GM18498 (cell line): Measurements from ENCODE around the gene CYP19A1.
"Not testable (repeated sequence)": the region's sequence is repeated elsewhere in the genome, so short reads cannot be mapped to it uniquely, and the experiment has no call there.

ENCODE experiments used
- ATAC-seq: cut with Tn5 transposase; IDR thresholded peaks from one replicate; pipeline ENCODE4 v1.9.1; 2021; ENCODE audit warnings: mild to moderate bottlenecking, moderate library complexity; ENCODE audit not compliant: unreplicated experiment

Gene CYP19A1

DNA sequence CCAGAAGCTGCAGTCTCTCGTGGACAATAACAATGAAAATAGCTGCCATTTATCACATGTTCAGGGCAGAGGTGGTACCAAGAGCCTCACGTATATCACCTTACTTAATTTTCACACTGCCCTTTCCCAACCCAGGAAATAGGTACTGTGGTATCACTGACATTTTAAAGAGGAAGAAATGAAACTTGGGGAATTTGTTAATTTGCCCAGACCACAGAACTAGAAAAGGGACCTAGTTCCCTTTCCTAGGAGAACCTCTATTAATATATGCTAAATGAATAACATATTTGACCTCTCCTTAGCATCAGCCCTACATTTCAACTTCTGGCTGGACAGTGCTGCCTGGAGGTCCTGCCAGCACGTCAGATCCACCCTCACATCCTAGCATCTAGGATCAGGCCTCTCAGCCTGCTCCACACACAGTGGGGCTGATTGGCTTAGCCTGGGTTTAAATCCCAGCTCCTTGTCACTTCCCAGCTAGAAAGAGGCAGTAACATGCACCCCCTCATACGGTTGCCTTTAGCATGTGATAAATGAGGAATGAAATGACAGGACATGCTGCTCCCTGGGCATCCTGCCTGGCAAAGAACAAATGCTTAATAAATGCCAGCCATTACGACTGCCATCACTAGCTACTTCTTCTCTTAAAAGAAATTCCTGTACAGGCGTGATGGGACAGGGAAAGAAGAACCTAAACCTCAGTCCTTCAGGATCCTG is 148.6 kb downstream of the CYP19A1 start:
- no peak for ATAC-seq

DNA sequence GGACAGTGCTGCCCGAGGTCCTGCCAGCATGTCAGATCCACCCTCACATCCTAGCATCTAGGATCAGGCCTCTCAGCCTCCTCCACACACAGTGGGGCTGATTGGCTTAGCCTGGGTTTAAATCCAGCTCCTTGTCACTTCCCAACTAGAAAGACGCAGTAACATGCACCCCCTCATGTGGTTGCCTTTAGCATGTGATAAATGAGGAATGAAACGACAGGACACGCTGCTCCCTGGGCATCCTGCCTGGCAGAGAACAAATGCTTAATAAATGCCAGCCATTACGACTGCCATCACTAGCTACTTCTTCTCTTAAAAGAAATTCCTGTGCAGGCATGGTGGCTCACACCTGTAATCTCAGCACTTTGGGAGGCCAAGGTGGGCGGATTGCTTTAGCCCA is 149.6 kb downstream of the CYP19A1 start:
- not testable (repeated sequence) for ATAC-seq

DNA sequence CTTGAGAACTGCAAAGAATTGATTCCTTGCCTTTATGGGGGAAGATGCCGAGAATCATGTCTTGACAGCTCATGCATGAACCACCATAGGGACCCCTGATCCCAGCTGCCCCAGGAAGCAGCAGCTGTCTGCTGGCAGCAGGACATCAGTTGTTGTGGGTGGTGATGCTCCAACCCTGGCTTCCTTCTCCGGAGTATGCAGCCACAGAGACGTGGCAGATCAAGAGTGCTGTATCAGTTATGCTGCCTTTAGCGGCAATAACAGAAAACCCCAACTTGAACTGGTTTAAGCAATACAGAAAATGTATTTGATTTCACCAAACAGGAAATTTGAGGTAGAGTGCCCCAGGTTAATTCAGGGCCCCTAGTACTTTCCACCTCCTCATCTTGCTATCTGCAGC is 151.5 kb downstream of the CYP19A1 start:
- ATAC-seq: no peak

DNA sequence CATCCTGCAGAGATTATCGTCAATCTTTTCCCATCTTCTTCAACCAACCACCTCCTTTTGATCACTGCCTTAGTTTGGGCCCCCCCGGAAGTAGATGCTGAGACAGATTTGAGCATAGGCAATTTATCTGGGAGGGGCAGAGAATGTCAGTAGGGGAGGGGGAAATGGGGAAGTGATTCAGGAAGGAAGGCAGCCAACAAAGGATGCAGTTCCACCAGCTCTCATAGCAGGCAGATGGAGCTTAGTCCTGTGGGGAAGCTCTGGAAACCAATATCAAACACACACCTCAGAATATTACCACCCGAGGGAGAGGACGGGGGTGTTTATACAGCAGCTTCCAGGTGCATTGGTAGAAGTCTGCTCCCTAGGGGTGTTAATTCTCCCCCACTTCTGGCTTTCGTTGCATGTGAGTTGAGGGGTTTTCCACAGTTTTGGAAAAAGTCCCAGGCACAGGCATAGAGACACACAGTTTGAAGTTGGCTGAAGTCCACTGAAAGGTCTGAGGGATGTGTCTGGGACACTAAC is 152.2 kb downstream of the CYP19A1 start:
- no peak for ATAC-seq

DNA sequence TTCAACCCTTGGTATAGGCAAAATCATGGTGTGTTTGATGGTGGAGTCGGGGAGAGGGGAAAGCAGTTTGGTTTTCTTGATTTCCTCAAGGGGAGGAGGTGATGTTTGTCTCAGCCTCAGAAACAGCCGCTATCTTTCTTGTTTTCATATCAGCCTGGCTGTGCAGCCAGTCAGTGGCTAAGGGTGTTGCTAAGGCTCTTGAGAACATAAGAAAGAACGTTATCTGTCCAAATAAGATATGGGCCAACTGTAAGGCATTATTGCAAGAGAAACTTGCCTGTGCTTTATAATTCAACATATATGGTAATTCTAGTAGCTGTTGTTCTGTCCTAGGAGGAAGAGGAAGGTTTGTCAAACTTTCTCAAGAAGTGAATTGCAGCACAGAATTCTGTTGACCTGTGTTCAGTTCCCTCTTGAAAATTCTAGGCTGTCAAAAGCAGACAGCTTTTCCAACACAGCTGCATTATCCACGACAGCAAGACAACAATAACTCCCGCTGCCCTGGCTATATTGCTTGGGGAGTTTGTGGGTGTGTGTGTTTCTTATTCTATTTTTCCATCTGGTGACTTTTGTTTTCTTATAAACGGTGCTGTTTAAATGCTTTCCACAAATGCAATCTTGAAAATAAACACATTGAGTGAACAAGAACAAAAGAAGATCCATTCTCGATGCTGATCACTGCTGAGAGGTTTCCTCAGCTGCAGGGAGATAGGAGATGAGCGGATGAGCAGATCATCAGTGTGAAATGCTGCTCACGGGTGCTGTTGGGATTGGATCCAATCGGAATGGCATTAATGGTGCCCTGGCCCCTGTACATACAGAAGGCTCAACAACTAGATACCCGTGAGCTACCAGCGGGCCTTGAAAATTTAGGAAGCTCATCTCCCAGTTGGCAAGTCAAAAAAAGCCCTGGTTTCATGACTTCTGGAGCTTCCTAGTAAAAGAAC is 152.9 kb downstream of the CYP19A1 start:
- ATAC-seq: no peak

DNA sequence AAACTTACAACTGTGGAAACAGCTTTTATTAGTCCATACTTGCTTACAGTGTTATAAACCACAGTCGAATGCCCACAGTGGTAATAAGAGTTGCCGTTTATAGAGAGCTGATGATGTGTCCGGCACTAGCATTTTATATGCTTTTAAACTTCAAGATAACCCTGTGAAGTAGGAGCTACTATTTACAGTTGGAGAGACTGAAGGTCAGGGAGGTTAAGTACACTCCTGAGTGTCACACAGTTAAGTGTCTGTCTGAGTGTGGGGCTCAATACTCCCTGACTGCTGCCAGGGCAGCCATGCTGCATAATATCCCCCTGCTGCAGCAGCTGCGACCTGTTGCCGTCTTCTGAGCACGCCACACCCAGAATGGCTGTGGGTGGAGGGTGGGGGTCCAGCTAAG is 153.8 kb downstream of the CYP19A1 start:
- no peak for ATAC-seq

DNA sequence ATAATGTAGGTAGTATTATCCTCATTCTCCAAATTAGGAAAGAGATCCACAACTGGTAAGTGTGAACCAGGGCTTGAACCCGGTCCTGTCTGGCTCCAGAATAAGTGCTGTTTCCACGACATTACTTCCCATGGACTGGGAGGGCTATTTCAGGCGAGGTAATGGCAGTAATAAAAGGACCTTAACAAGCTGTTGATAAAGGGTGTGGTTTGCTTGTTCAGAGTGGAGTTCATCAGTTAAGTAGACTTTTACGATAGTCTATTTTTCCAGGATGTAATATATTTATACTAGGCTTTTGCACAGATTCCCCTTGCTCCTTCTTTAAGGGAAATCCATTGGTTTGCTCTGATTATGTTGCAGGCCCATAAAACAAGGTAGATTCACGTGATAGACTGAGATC is 155.3 kb downstream of the CYP19A1 start:
- no peak for ATAC-seq

DNA sequence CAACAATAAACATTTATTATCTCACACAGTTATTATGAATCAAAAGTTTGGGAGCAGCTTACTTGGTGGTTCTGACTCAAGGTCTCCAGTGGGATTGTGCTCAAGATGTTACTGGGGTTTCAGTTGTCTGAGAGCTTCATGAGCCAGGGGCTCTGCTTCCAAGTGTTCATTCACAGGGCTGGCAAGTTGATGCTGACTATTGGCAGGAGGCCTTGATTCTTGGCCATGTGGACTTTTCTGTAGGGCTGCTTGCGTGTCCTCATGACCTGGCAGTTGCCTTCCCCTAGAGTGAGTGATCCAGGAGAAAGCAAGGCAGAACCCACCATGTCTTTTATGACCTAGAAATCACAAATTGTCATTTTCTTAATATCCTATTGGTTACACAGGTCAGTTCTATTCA is 156.5 kb downstream of the CYP19A1 start:
- ATAC-seq: no peak

DNA sequence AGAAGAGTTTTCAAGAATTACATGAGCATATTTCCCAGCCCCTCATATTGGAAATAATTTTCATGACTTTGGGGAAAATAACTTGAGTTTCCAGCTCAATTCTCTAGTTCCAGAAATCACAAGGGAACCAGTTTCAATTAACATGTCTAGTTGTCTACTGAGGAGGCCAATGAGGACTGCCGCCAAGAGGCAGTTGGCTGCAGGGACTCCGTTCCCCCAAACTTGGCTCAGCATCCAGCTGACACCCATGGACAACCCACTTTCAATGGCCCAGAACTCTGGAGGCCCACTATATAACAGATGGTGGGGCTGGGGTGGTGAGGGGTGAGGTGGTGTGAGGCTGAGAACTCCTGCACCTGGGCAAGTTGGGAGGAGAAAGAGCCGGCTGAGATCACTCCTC is 157.2 kb downstream of the CYP19A1 start:
- no peak for ATAC-seq

DNA sequence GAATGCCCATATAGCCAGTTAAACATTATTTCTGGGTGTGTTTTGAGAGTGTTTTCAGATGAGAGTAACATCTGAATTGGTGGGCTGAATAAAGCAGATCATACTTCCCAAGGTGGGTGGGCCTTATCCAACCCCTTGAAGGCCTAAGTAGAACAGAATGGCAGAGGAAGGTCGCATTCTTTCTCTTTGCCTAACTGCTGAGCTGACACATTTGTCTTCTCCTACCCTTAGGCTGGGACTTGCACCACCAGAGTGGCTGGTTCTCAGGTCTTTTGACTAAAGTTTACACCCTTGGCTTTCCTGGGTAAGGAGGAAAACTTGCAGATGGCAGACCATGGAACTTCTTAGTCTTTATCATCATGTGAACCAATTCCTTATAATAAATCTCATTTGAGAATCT is 157.9 kb downstream of the CYP19A1 start:
- ATAC-seq: no peak

DNA sequence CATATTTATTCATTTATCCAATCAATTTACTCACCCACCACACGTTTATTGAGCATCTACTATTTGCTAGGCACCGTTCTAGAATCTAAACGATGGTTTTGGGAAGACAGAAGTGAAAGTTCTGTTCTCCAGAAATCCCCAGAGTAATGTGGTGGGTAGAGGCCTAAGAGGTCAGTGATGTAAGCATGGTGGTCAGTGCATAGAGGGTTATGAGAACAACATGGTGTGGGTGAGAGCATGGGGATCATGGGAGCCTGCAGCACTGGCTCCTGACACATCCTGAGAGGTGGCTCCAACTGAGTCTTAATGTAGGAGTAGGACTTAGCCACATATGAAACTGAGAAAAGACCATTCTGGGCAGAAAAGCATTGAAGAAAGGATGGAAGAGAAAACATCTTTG is 158.4 kb downstream of the CYP19A1 start:
- ATAC-seq: no peak

DNA sequence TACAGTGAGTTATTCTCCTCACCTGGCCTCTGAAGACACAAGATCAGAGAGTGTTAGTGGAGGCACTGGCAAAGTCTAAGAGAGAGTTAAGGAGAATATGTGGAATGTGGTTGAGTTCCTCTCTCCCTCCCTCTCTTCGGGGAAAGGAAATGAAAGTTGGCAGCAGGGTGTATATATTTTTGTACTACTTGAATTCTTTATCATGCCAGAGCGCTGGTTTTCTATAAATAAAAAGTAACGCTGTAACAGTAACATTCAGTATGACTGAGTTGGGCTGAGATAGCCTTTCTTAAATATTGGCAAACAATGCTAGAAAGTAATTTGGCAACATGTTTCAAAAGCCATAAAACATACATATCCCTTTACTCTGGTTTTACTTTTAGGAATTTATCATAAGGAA is 166.2 kb downstream of the CYP19A1 start:
- no peak for ATAC-seq

DNA sequence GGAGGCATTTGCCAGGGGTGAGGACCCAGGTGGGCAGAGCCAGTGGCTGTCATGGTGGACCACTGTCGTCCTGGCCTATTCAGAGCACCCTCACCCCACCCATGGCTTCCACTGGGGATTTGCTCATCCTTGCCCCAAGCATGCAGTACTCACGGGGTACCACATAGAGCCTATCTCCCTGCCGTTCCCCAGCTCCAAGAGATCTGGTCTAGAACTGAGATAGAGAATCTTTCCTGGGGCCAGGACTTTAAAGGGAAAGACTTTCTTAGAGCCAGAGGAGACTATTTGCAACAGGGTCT is 166.8 kb downstream of the CYP19A1 start:
- ATAC-seq: no peak

DNA sequence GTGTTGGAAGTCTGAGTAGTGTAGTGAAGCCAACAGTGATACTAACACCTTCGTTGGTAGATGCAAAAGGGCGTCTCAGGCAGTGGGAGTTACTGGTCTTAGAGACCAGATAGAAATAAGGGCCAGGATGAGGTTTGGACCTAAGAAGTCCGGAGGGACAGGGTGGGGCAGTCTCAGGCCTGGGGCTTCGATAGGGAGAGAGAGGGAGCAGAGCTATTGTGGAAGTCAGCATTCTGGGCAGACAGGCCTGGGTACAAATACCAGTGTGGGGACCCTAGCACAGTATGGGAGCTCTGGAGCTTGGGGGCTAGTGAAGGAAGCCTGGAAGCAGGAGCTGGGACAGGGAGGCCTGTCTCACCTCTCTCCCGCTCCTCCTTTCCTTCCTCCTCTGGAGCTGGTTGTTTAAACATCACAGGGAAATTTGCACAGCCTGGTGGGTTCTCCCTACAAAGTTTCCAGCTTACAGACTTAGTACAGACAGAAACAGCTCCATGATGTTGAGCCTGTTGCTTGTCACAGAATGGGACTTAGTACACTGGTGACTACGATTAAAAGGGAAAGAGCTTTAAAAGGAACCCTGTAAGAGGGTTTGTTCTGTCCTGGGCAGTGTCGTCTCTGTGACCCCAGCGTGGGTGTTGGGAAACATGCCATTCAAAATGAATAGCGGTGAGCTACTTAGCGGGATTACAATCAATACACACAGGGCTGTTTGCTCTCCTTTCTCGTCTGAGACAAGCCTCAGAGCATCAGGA is 167.3 kb downstream of the CYP19A1 start:
- no peak for ATAC-seq

DNA sequence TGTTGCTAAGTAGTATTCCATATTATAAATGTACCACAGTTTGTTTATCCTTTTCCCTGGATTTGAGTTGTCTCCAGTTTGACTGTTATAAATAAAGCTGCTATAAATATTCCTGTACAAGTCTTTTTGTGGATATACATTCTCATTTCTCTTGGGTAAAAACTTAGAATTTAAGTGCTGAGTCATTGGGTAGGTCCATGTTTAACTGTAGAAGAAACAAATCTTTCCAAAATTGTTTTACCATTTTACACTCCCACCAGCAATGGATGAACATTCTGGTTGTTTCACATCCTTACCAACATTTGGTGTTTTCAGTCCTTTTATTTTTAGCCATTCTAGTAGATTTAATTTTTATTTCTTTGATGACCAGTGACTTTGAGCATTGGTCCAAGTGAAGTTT is 169.7 kb downstream of the CYP19A1 start:
- ATAC-seq: no peak

DNA sequence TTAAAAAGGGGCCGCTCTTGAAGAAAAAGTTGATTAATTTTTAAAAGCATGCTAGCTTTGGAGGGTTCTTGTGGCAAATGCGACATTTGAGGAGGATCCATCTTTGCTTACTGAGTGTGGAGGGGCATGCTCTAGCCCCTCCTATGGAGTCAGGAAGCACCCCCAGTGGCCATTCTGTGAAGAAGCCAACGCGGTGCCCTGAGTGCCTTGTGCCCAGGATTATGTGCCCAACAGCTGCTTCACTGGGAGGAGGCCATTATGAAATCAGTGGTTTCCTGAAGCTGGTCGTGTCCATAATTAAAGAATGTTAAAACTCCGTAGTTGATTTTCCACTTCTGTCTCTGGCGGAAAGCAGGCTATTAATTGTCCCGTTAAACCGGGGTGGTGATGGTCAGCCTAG is 174.6 kb downstream of the CYP19A1 start:
- no peak for ATAC-seq

DNA sequence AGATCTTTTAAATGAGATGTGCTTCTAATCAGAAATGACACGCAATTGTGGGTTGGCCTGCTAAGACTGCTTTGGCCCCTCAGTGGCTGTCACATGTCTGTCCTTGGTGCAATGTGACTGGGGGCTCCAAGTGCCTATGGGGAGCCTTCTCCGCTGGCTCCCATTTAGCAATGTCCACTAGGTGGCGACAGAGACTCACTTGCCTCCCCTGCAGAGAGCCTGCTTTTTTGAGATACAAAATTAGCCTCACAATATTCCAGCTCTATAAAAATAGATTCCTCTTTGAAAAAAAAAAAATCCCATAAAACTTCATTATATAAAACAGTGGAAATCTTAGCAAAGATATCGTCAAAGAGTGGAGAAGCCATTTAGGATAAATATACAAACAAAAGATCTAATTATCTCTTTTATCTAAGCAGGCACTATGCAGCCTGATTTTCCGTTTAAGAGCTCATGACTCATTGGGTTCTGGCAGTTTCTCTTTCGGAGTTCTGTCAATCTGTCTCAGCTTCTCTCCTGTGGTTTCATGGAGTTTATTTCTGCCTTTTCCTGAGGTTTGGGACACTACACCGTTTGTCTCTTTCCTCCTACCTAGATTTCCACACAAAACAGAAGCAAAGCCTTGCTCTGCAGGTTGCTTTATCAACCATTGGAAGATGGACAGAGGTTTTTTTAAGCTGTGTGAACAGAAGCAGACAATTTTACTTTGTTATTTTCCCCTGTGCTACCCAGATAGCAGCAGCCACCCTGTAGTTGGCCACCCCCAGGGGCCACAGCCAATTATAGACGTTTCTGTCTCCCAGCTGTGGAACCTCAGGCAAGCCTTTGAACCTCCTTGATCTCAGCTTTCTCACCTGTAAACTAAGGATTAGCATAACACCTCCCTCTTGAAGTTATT is 175.3 kb downstream of the CYP19A1 start:
- ATAC-seq: peak; percentile 61

DNA sequence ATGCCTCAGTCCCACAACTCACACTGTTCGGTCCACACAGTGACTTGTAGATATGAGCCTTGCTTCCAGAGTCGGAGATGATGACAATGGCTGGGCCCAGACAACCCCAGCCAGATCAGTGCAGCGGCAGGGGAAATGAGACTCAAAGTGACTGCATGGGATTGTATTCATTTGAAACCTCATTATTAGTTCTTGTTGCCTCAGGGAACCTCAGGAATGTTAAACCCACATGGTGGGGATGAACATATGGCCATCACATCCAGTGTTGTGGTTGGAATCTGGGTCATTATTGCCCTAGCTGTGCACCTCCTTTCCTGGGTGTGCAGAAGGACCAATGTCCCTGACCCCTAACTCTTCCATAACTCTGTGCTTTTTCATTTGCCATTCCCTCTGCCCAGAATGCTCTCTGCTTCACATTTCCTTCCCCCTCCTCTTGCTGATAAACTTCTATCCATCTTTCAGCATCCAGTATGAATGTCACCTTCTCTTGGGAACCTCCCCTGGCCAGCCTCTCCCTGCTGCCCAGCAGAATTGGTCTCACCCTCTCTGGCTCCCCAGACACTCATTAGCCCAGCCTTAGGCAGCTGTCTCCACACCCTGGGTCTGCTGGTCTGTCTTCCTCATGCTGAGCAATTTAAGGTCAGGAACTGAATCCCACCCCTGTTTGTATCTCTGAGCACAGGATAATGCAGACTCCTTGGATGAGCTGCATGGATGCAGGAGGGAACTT is 176.7 kb downstream of the CYP19A1 start:
- no peak for ATAC-seq

DNA sequence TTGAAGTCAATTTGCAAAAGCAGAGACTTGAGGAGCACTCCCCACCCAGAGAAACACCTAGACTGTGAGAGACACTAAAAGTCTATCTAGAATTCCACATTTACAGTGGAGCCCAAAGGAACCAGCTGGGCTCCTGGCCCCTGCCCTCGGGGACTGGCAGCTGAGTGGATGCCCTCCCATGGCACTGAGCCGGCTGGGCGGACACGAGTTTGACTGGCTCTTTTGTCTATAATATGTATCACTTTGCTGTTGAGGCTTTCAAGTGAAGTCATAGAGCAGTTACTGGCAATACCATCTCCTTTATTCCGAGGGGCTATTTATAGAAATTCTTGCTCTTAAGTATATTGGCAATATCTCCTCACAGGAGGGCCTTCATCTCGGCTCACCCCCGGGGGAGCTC is 177.9 kb downstream of the CYP19A1 start:
- ATAC-seq: no peak
